Natural killer cell (primary cell): ENCODE data around the gene LRP6. TPM values are rescaled to one million over a fixed set of nuclear protein-coding genes. Genes with fewer than 3 reads are reported as not detected.
"Not testable (repeated sequence)": the region's sequence is repeated elsewhere in the genome, so short reads cannot be mapped to it uniquely, and the experiment has no call there.

Experiments
- ATAC-seq, 3 donors: fragments of 150-1000 bp in 2 of 3; fragments of 200-7000 bp in 1 of 3; cut with Tn5 transposase; 1 replicate in 1 of 3; 2 replicates in 2 of 3; pipeline ENCODE4 v1.10.0; 2021; ENCODE audit warnings: mild to moderate bottlenecking in 2 of 3, moderate library complexity in 2 of 3
- DNase-seq, 2 donors: peaks; one replicate each; pipeline versions ENCODE4 v3.0.0 to v3.0.0-alpha.2; 2013 to 2021; ENCODE audit warnings: mixed read lengths in 1 of 2
- H3K27ac ChIP-seq: one replicate; pipeline ENCODE4 v1.5.1; 2013; ENCODE audit warnings: mild to moderate bottlenecking, low read length
- H3K27me3 ChIP-seq: one replicate; pipeline ENCODE4 v1.6.1; 2013; ENCODE audit warnings: low read length; ENCODE audit not compliant: control insufficient read depth, insufficient read depth
- H3K36me3 ChIP-seq: one replicate; pipeline ENCODE4 v1.6.1; 2013; ENCODE audit warnings: low read length; ENCODE audit not compliant: control insufficient read depth, insufficient read depth
- H3K4me1 ChIP-seq: one replicate; pipeline ENCODE4 v1.6.1; 2013; ENCODE audit warnings: low read length; ENCODE audit not compliant: control insufficient read depth, insufficient read depth
- H3K4me3 ChIP-seq: one replicate; pipeline ENCODE4 v1.5.1; 2013; ENCODE audit warnings: low read length
- H3K9me3 ChIP-seq: one replicate; pipeline ENCODE4 v1.6.1; 2013; ENCODE audit warnings: low read length; ENCODE audit not compliant: control insufficient read depth, insufficient read depth
- H3K27ac Mint-ChIP-seq, 2 donors: one replicate each; pipeline ENCODE4 v1.8.0; 2022; ENCODE audit warnings: mild to moderate bottlenecking in 2 of 2, mixed read lengths in 2 of 2, moderate library complexity in 1 of 2
- H3K27me3 Mint-ChIP-seq, 2 donors: one replicate each; pipeline ENCODE4 v1.8.0; 2022; ENCODE audit warnings: low read depth in 2 of 2, mixed read lengths in 2 of 2
- H3K36me3 Mint-ChIP-seq: one replicate; pipeline ENCODE4 v1.8.0; 2022; ENCODE audit warnings: mixed read lengths
- H3K4me1 Mint-ChIP-seq, 2 donors: one replicate each; pipeline ENCODE4 v1.8.0; 2022; ENCODE audit warnings: mixed read lengths in 2 of 2
- H3K4me3 Mint-ChIP-seq: one replicate; pipeline ENCODE4 v1.8.0; 2022; ENCODE audit warnings: mild to moderate bottlenecking, moderate library complexity, mixed read lengths
- H3K9me3 Mint-ChIP-seq, 2 donors: one replicate each; pipeline ENCODE4 v1.8.0; 2022; ENCODE audit warnings: mixed read lengths in 2 of 2
- CTCF ChIP-seq: fragments of 200-600 bp; IDR thresholded peaks from one replicate; pipeline ENCODE4 v1.8.0; 2022; ENCODE audit warnings: antibody characterized with exemption
- WGBS: methylation state at CpG from one replicate; pipeline ENCODE4 v1.1.7; 2013; ENCODE audit warnings: missing lambda C conversion rate; ENCODE audit not compliant: insufficient coverage; 5-methylcytosine and 5-hydroxymethylcytosine counted together
- intact Hi-C: fragments of 100-400 bp; cut with micrococcal nuclease; formaldehyde crosslinking; loops from one replicate; pipeline ENCODE4 v1.14.2; 2022
- total RNA-seq, 4 donors: library from RNA; stranded (reverse); fragments of 120-200 nt in 1 of 4; gene quantifications; one replicate each; pipeline versions ENCODE4 v1.2.3 to v1.2.4, GENCODE V29; 2013 to 2022

Gene LRP6
- total RNA-seq, 3 donors from 2014 or later (not counting 1 experiment from before 2014, with no cell fraction given), result 0.05 to 0.33 TPM; not detected in 1

DNA sequence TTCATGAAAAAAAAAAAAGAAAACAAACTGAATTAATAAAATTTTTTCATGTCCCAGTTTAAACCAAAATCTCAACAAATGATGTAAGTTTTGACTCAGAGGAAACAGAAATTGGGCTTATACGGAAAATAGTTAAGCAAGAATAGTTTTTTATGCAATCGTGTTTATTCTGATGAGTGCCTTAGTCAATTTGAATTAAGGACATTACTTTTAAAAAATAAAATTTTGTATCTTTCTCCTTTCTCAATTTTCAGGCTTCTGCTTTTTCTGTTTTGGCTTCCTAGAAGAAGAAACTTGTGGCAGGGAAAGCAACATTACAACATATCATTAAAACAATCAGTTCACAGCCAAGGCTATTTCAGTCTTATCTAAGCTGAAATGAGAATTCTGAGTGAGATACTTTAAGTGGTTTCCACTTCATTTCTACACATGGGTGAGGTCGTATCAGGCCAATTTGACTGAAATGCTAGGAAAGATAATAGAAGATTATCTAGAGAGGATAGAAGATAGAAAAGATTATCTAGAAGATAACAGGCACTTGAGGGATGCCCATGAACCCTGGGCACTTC, 143.7 kb downstream of the LRP6 start:
- no peak overlapping the region for H3K27ac Mint-ChIP-seq
- DNase-seq, result no peak
- Histone ChIP-seq H3K36me3 (no peaks in the 10 kb centered on the region), H3K27me3 (peaks cover 4% of the 10 kb centered on the region), H3K27ac (no peak overlapping the region), H3K4me3 (no peak overlapping the region), H3K4me1 (no peaks in the 10 kb centered on the region), H3K9me3 (no peaks in the 10 kb centered on the region)
- no peaks in the 10 kb centered on the region for H3K4me1 Mint-ChIP-seq
- H3K27me3 Mint-ChIP-seq, result peaks cover 19% of the 10 kb centered on the region in 2 donors
- H3K9me3 Mint-ChIP-seq, result no peaks in the 10 kb centered on the region
- no peak overlapping the region for H3K4me3 Mint-ChIP-seq
- 88% methylated on average over 1 of the region's 3 CpGs for WGBS
- no peaks in the 10 kb centered on the region for H3K36me3 Mint-ChIP-seq
- TF ChIP-seq CTCF, result no peak
- ATAC-seq, result no peak
- intact Hi-C loops, result no loop called here

GRCh38 chr12:12121061-12121460, 145.8 kb downstream of the LRP6 start:
- TF ChIP-seq CTCF, result no peak
- no peaks in the 10 kb centered on the region for H3K4me1 Mint-ChIP-seq
- intact Hi-C loops, result no loop called here
- WGBS, result 86% methylated on average over 4 of the region's 5 CpGs
- DNase-seq (no peak), ATAC-seq (no peak)
- Histone ChIP-seq H3K9me3 (no peaks in the 10 kb centered on the region), H3K27me3 (peaks cover 5% of the 10 kb centered on the region), H3K4me1 (no peaks in the 10 kb centered on the region), H3K4me3 (no peak overlapping the region), H3K36me3 (no peaks in the 10 kb centered on the region), H3K27ac (no peak overlapping the region)
- H3K27ac Mint-ChIP-seq, result no peak overlapping the region
- no peak overlapping the region for H3K4me3 Mint-ChIP-seq
- peaks cover 13 to 24% of the 10 kb centered on the region in 2 donors for H3K27me3 Mint-ChIP-seq
- no peaks in the 10 kb centered on the region for H3K36me3 Mint-ChIP-seq
- H3K9me3 Mint-ChIP-seq, result no peaks in the 10 kb centered on the region

DNA sequence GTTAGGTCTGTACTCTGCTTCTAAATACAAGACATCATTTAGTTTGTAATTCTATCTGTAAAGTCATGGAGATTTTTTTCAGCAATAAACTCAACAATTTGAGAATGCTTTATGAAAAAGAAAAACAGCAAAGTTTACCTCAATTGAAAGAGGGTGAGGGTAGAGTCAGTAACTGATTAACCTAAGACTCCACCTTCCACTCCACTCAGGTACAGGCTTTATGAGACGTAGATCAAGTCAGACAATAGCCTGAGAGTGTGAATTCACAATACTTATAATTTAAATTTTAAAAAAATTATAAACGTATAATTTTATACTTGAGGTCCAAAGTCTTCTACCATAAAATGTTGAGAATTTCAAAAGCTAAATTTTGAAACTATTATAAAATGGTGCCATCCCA, 150.2 kb downstream of the LRP6 start:
- no peak overlapping the region for H3K4me3 ChIP-seq
- no peak overlapping the region for H3K27ac Mint-ChIP-seq
- no peaks in the 10 kb centered on the region for H3K36me3 Mint-ChIP-seq
- H3K4me1 Mint-ChIP-seq, result no peaks in the 10 kb centered on the region
- peaks cover 16 to 50% of the 10 kb centered on the region in 2 donors for H3K27me3 Mint-ChIP-seq
- no peaks in the 10 kb centered on the region for H3K36me3 ChIP-seq
- no peak for TF ChIP-seq CTCF
- no peaks in the 10 kb centered on the region for H3K4me1 ChIP-seq
- H3K9me3 Mint-ChIP-seq, result no peaks in the 10 kb centered on the region
- intact Hi-C loops, result no loop called here
- H3K27me3 ChIP-seq, result peaks cover 8% of the 10 kb centered on the region
- ATAC-seq (no peak), DNase-seq (no peak)
- no peak overlapping the region for H3K27ac ChIP-seq
- H3K9me3 ChIP-seq, result no peaks in the 10 kb centered on the region
- no CpG with 5 or more reads among the region's 2 CpGs for WGBS
- no peak overlapping the region for H3K4me3 Mint-ChIP-seq

DNA sequence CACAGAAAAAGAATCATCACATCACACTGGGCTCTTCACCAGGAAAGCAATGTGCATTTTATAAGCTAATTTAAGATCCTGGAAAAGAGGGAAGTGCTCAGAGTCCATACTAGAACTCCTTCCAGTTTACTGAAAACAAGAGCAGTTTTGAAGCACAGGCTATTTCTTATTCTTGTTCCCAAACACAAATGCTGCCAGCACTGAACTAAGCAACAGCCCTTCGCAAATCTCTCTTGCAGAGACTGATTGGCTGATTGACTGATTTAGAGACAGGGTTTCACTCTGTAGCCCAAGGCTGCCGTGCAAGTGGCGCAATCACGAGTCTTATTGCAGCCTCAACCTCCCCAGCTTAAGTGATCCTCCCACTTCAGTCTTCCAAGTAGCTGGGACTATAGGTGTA, 151.3 kb downstream of the LRP6 start:
- ATAC-seq (no peak), DNase-seq (no peak)
- H3K36me3 Mint-ChIP-seq, result no peaks in the 10 kb centered on the region
- Histone ChIP-seq H3K27ac (no peak overlapping the region), H3K4me3 (no peak overlapping the region), H3K4me1 (no peaks in the 10 kb centered on the region), H3K9me3 (no peaks in the 10 kb centered on the region), H3K27me3 (peaks cover 8% of the 10 kb centered on the region), H3K36me3 (no peaks in the 10 kb centered on the region)
- H3K27ac Mint-ChIP-seq, result no peak overlapping the region
- peaks cover 0 to 4% of the 10 kb centered on the region in 2 donors for H3K4me1 Mint-ChIP-seq
- H3K9me3 Mint-ChIP-seq, result peaks cover 0 to 2% of the 10 kb centered on the region in 2 donors
- intact Hi-C loops, result no loop called here
- TF ChIP-seq CTCF, result no peak
- 94% methylated on average over 1 of the region's 4 CpGs for WGBS
- peaks cover 11 to 50% of the 10 kb centered on the region in 2 donors for H3K27me3 Mint-ChIP-seq
- no peak overlapping the region for H3K4me3 Mint-ChIP-seq

- intact Hi-C loops, H3K4me1 Mint-ChIP-seq, ATAC-seq, H3K4me3 ChIP-seq, H3K27me3 ChIP-seq, H3K36me3 ChIP-seq, H3K4me1 ChIP-seq, H3K27ac ChIP-seq: not testable (repeated sequence)
- Mint-ChIP-seq H3K36me3 (peaks cover 18% of the 10 kb centered on the region), H3K27me3 (peaks cover 10 to 34% of the 10 kb centered on the region in 2 donors), H3K27ac (peak overlapping the region; percentile 64 to 85), H3K9me3 (peaks cover 5 to 11% of the 10 kb centered on the region in 2 donors), H3K4me3 (peak overlapping the region; percentile 76)
- H3K9me3 ChIP-seq, result peaks cover 11% of the 10 kb centered on the region
- DNase-seq, result peak in 1 of 2 donors; percentile 12
- WGBS, result 92% methylated on average over 35 of the region's 37 CpGs
Observed at GRCh38 chr12:12110923-12111555, 155.8 kb downstream of the LRP6 start.
